NCI-H774 (cell line): ENCODE data around the gene SPOCK1.

Source experiments
- DNase-seq: peaks from one replicate; lab custom pipeline; 2025; lab: John Stamatoyannopoulos, UW

SPOCK1 gene

GRCh38 chr5:137221943-137222342 lies 277.2 kb downstream of the SPOCK1 start:
- DNase-seq: no peak

DNA sequence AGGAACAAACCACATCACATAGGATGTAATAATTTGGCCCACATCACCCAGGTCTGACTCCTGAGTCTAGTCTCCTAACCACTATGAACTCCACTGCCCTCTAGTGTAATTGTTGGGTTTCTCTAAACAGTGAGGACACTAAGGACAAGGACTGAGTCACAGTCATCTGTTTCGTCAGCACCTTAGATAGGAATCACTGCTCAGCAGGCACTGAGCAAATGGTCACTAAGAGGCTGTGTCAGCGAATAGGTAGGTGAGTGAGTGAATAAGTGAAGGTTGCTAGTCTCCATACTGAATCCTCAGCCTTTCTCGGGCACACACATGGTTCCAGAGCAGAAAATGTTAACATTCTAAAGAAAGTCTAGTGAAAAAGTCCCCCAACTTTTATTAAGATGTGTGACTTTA lies 278.6 kb downstream of the SPOCK1 start:
- peak; percentile 70 for DNase-seq

- peak; percentile 20 for DNase-seq
Observed at GRCh38 chr5:137218896-137219295, 280.2 kb downstream of the SPOCK1 start.

- no peak for DNase-seq
Observed at GRCh38 chr5:137218471-137218870, 280.7 kb downstream of the SPOCK1 start.

DNA sequence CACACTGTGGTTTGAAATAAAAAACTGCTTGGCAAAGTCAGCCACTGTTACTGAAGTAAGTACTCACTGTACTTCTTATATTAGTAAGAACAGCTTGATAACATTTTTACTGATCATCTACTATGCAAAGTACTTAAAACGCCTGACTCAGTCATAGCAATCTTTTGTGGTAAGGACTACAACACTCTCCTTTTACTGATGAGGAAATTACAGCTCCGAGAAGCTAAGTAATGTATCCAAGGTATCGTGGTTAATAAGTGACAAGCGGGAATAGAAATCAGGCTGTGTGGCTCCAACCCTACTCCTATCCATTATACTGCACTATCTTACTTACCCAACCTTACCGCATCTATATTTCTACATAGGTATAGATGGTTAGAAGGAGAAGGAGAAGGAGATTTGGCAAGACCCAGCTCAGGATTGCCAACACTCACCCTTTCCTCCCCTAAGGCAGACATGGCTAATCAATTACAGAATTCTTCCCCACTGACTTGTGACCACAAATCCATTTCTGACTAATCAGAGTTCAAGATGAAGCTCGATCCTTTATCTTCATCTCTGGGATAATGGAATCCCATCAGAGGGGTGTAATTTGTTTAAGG lies 281.4 kb downstream of the SPOCK1 start:
- DNase-seq: no peak

DNA sequence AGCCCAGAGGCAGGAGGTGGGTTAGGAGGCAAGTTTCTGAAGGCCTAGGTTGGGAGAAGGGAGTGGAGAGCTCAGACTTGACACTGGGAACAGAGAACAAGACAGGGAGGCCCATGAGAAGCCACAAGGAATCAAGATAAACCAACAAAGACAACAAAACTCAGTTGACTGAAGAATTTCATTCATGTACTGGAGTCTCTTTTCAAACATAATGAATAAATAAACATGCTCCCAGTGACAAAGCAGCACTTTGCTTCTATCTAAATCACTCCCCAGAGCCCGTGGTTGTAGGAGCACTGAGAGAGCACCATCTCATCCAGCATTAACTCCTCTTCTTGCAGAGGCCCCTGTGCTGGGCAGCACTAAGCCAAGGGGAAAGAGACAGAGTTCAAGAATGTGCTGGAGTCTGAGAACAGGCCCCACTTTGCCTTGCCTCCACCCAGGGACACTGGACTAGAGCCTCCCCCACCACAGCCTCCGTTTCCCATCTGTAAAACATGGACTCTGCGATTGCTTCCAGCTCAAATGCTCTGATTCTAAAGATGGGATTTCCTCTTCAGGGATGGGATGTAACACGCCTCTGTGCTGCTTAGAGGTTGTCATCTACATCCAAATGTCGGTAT lies 282.0 kb downstream of the SPOCK1 start:
- no peak for DNase-seq

DNA sequence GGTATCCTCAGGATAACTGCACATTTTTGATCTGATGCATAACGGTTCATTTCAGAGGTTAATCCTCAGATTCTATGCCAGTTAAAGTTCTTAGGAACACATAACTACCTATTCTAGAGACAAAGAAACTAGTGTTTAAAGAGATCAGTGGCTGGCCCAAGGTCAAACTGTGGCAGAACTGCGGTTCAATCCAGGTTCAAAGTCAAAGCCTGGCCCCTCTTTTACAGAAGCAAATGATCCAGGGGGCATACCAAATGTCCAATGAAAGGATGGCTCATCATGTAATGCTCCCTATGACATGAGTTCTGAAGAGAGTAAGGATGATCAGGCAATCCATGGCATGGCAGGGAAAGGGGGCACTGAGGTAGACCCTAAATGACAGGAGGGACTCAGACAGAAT lies 283.3 kb downstream of the SPOCK1 start:
- DNase-seq: no peak

DNA sequence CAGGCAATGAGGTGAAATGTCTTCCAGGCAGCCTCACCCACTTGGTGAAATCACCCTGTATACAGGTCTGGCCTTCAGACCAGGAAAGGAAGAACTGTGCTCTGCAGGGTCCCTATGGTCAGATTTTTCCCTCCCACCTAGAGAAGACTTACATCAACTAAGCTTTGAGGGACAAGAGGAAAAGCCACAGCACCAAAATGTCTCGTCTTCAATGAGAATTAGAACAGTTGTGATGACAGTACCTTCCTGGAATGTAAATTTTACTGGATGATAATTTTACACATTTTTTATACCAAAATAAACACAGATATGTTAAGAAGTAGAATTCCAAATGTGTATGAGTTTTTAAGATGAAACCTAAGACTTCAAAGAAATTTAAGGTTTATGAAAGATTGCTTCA lies 283.9 kb downstream of the SPOCK1 start:
- DNase-seq: no peak

DNA sequence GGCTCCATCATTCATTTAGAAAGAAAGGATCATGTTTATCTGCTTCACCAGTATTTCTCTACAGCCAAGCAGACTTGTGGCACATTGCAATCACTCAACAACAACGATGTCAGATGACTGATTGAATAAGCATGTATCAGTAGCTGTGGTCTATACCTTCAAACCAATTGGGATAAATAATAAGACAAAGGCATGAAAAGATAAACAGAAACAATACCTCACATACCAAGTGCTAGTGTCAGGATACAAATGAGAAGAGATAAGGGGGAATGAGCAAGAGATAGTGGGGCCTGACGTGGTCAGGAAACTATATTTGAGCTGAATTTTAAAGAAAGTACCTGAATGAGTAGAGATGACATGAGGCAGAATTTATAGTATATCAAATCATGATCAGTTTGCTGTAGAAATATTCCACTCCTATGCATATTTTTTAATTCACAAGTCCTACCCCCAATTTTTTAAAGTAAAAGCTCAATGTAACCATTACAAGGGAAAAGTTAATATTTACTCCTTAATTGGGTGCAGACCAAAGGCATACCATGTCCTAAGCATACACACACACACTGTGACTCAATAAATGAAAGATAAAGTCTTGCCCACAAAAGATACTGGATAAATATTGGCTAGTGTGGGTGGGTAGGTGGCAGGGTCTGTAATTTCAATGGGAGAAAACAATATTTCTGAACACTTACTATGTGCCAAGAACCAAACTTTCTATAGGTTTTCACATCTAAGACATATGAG lies 284.5 kb downstream of the SPOCK1 start:
- DNase-seq: no peak

- no peak for DNase-seq
Observed at GRCh38 chr5:137212471-137212870, 286.7 kb downstream of the SPOCK1 start.

DNA sequence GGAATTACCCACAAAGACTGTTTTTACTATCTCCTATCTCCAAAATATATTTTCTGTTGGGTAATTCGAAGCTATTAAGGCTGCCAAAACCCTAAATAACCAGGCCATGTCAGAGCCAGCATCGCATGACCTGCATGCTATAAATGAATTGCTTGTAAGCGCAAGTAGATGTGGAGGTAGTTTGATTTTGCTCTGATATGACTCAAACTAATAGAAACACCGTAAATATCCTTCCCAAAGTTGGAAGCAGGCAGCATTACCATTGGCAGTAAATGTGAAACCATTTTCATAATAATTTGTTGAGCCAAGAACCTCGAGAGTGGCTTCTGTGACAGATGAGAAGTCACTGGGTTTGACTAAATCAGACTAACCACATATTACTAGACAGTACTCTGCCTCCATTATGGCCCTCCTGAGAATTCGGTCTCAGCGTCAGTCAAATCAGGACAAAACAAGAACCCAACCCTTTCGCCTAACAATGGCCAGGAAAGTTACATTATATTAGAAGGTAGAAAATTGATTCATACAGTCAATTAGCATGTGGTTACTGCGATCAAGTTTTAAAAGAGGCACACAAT lies 289.8 kb downstream of the SPOCK1 start:
- no peak for DNase-seq

DNA sequence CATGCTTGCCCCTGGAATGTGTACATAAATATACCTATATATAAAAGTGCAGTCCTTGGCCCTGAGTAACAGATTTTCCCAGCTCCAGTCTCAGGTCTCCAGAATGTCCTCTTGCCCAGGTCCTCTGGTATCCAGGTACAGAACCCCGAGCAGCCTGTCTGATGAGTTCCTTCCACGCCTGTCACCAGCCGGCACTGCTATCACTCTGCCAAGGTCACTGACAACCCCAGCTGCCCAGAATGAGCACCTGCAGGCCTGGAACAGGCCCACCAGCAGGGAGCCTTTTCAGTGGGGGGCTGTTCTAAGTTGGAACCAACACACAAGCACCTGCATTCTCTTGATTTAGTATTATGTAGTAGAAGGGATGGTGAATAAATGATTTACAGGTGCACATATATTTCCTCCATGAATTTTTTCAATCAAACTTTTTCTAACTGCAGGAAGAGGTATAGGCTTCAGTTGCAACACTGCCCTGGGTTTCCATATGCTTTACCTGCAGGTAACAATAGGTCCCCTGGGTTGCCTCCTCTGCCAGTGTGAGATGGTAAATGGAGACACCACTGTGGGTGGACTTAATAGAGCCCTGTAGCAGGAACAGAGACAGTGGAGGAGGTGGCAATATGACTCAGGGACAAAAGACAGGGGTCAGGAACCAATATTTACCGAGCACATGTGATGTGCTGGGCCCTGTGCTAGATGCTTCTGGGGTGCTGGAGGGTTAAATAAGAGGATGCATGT lies 291.9 kb downstream of the SPOCK1 start:
- no peak for DNase-seq

- no peak for DNase-seq
Observed at GRCh38 chr5:137206030-137206715, 293.0 kb downstream of the SPOCK1 start.

- no peak for DNase-seq
Observed at GRCh38 chr5:137205231-137206027, 293.7 kb downstream of the SPOCK1 start.

- no peak for DNase-seq
Observed at GRCh38 chr5:137203011-137203632, 296.0 kb downstream of the SPOCK1 start.

DNA sequence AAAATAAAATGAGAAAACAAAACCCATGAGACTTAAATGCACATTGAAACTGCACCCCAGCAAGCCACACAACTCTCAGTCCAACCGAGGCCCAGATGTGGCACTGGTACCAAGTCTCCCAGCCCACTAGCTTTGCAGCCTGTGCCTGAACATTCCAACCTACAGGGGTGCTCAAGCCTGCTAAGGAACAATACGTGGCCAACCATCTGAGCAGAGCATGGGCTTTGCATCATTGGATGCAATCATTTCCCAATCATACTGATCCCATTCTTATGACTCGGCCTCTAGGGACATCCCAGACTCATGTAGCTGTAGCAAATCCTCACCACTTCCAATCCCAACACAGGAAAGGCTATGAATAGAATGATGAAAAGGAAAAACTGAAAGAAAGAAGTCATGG lies 297.2 kb downstream of the SPOCK1 start:
- DNase-seq: no peak

- no peak for DNase-seq
Observed at GRCh38 chr5:137200906-137201700, 298.0 kb downstream of the SPOCK1 start.

GRCh38 chr5:137199966-137200365 lies 299.2 kb downstream of the SPOCK1 start:
- no peak for DNase-seq

DNA sequence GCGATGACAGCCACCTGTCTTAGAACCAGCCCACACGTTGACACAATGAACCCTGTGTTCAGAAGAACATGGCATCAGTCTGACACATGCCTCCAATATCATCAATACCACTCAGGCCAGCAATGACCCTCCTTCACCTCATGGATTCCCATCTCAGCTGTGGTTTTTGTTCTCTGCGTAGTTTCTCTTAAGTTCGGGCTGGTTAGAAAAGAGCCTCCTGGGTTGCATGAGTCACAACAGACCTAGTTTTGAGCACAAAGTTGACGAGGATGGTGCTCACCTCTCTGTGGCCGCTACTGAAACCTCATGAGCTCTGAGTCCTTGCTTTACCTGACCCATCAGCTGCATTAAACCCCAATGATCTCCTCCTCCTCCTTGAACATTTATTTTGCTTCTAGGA lies 299.9 kb downstream of the SPOCK1 start:
- DNase-seq: no peak

DNA sequence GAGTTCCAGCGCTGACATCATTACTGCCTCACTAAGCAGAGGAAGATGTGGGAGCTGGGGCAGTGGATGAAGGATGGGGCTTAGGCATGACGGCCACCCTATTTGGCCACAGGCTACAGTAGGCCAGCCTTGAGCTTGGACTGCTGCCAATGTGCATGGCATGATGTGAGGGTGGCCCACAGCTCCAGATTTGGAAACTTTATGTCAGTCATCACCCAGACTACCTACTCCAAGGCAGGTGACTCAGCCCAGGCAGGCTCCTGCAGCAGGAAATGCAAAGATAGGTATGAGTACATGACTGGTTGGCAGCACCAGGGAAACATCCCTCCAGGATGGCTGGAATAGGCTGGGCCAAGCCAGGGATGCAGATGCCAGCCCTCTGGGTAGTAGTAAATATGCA lies 303.6 kb downstream of the SPOCK1 start:
- no peak for DNase-seq
